GM19043 (cell line): ENCODE results near the gene ZSWIM1.
"Not testable (repeated sequence)": the region's sequence is repeated elsewhere in the genome, so short reads cannot be mapped to it uniquely, and the experiment has no call there.

Experiments used
- ATAC-seq: cut with Tn5 transposase; IDR thresholded peaks from one replicate; pipeline ENCODE4 v1.9.1; 2021; ENCODE audit warnings: low read depth; ENCODE audit not compliant: unreplicated experiment

ZSWIM1 gene

GRCh38 chr20:45853484-45853883 is 27.5 kb upstream of the ZSWIM1 start:
- ATAC-seq: no peak

GRCh38 chr20:45857114-45857881 is 23.7 kb upstream of the ZSWIM1 start, which contains the start of the genes ACOT8 and ZSWIM3:
ACOT8 (minus strand) TSS chr20:45857392; CDS start chr20:45857315, 77 bp downstream.
ZSWIM3 (plus strand) TSS chr20:45857614; CDS start chr20:45857826, 212 bp downstream.
- ATAC-seq: peak; percentile 96

- ATAC-seq: no peak
These were observed 23.2 kb upstream of the ZSWIM1 start for GRCh38 chr20:45857882-45858216.

- no peak for ATAC-seq
These were observed 21.1 kb upstream of the ZSWIM1 start for GRCh38 chr20:45859916-45860315.

- no peak for ATAC-seq
These were observed 20.3 kb upstream of the ZSWIM1 start for GRCh38 chr20:45860560-45861220.

GRCh38 chr20:45861221-45862075 is 19.6 kb upstream of the ZSWIM1 start:
- ATAC-seq: no peak

GRCh38 chr20:45863543-45864470 is 17.2 kb upstream of the ZSWIM1 start:
- ATAC-seq: no peak

- ATAC-seq: no peak
These were observed 14.6 kb upstream of the ZSWIM1 start for GRCh38 chr20:45866454-45866853.

GRCh38 chr20:45867136-45867818 is 13.8 kb upstream of the ZSWIM1 start:
- no peak for ATAC-seq

- no peak for ATAC-seq
These were observed 13.2 kb upstream of the ZSWIM1 start for GRCh38 chr20:45867819-45868176.

- no peak for ATAC-seq
These were observed 8.4 kb upstream of the ZSWIM1 start for GRCh38 chr20:45872626-45873025.

GRCh38 chr20:45873409-45874103 is 7.5 kb upstream of the ZSWIM1 start:
- no peak for ATAC-seq

GRCh38 chr20:45874104-45874481 is 6.9 kb upstream of the ZSWIM1 start:
- not testable (repeated sequence) for ATAC-seq

- ATAC-seq: no peak
These were observed 6.5 kb upstream of the ZSWIM1 start for GRCh38 chr20:45874576-45874975.

- ATAC-seq: no peak
These were observed 2.8 kb upstream of the ZSWIM1 start for GRCh38 chr20:45878076-45878761.

GRCh38 chr20:45882469-45883099 is 1.6 kb downstream of the ZSWIM1 start:
- no peak for ATAC-seq

- ATAC-seq: no peak
These were observed 2.1 kb downstream of the ZSWIM1 start for GRCh38 chr20:45883100-45883469.
